Thyroid gland (tissue), 4 donors: ENCODE results near the gene PLCD1. TPM values are rescaled to one million over a fixed set of nuclear protein-coding genes. Genes with fewer than 3 reads are reported as not detected.
A peak's percentile ranks its signal among the peaks of the same experiment; 100 is the strongest.

Experiments used
- DNase-seq, 2 donors: peaks; one replicate each; pipeline ENCODE4 v3.0.0-alpha.2; 2019
- H3K27ac ChIP-seq, 3 donors: fragments of 200-600 bp; sonication (generic); 1 replicate in 2 of 3; 2 replicates in 1 of 3; pipeline ENCODE4 v1.5.1; 2016 to 2019; ENCODE audit warnings: mild to moderate bottlenecking in 1 of 3, moderate library complexity in 1 of 3
- H3K27me3 ChIP-seq: fragments of 200-600 bp; sonication (generic); one replicate; pipeline ENCODE4 v1.5.1; 2019
- H3K36me3 ChIP-seq, 2 donors: fragments of 200-600 bp; sonication (generic); one replicate each; pipeline ENCODE4 v1.5.1; 2016 to 2019
- H3K4me1 ChIP-seq, 2 donors: fragments of 200-600 bp; sonication (generic); one replicate each; pipeline ENCODE4 v1.5.1; 2017 to 2019
- H3K4me3 ChIP-seq, 3 donors: fragments of 200-600 bp; sonication (generic); replicated peaks in 1 of 3; 1 replicate in 2 of 3; 2 replicates in 1 of 3; pipeline ENCODE4 v1.5.1; 2016; ENCODE audit warnings: mild to moderate bottlenecking in 1 of 3
- H3K9me3 ChIP-seq: fragments of 200-600 bp; sonication (generic); one replicate; pipeline ENCODE4 v1.5.1; 2017
- CTCF ChIP-seq, 6 experiments: fragments of 200-600 bp in 3 of 6; fragments of 450-650 bp in 3 of 6; sonication (generic) in 3 of 6; IDR thresholded peaks; one replicate each; pipeline ENCODE4 v1.5.1; 2016 to 2019; ENCODE audit warnings: antibody characterized with exemption in 6 of 6, mild to moderate bottlenecking in 2 of 6, inconsistent platforms in 1 of 6, moderate library complexity in 1 of 6
- POLR2A ChIP-seq, 2 donors: fragments of 450-650 bp; IDR thresholded peaks; one replicate each; pipeline ENCODE4 v1.6.1; 2017; ENCODE audit warnings: antibody characterized with exemption in 2 of 2, mild to moderate bottlenecking in 2 of 2, moderate library complexity in 1 of 2
- WGBS, 2 donors: methylation state at CpG; one replicate each; pipeline ENCODE4 v1.1.5; 2017; 5-methylcytosine and 5-hydroxymethylcytosine counted together
- intact Hi-C: fragments of 100-400 bp; cut with DNase I; formaldehyde crosslinking; loops from one replicate; pipeline ENCODE4 v1.15.1; 2023
- total RNA-seq, 4 donors: library from RNA; depleted of rRNA; stranded (reverse); fragments of >200 nt; gene quantifications; one replicate each; pipeline ENCODE4 v1.2.3, GENCODE V29; 2016

The PLCD1 gene
- total RNA-seq, 4 donors from 2014 or later, result 13.8 to 19.9 (median 16.0) TPM

DNA sequence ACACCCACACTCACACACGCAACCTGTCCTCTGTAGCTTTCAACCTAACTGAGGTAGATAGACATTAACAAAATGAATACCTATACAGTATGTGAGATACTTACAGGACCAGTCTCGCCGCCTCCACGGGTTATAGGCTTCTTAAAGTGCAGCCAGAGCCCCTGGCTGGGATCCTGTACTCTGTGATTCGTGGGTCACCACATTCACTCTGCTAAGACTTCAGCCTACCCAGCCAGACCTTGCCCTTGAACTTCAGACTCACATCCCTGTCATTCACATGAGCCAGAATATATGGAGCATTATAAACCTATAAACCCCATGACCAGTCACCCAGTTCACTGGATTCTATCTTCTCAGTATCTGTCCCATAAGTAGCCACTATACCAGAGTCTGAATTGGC is 11.0 kb upstream of the PLCD1 start:
- TF ChIP-seq CTCF (IDR thresholded peaks at IDR 0.05), result no peak
- no peak for TF ChIP-seq POLR2A (IDR thresholded peaks at IDR 0.05)
- H3K27me3 ChIP-seq, result no peaks in the 10 kb centered on the region
- H3K4me1 ChIP-seq, result peaks cover 0 to 12% of the 10 kb centered on the region in 2 donors
- WGBS, 2 donors, result 91% methylated on average over 5 of the region's 5 CpGs
- intact Hi-C loops, result no loop called here
- H3K36me3 ChIP-seq, result no peaks in the 10 kb centered on the region
- no peak overlapping the region for H3K27ac ChIP-seq
- H3K9me3 ChIP-seq, result no peaks in the 10 kb centered on the region
- H3K4me3 ChIP-seq, result no peak overlapping the region
- no peak for DNase-seq

GRCh38 chr3:38039899-38040261 is 10.4 kb upstream of the PLCD1 start:
- peak overlapping the region in 1 of 3 donors; percentile 26 for H3K4me3 ChIP-seq
- no peak for TF ChIP-seq CTCF (IDR thresholded peaks at IDR 0.05)
- no peak for TF ChIP-seq POLR2A (IDR thresholded peaks at IDR 0.05)
- no peaks in the 10 kb centered on the region for H3K9me3 ChIP-seq
- peak; percentile 30 to 45 for DNase-seq
- intact Hi-C loops, result no loop called here
- no peaks in the 10 kb centered on the region for H3K36me3 ChIP-seq
- peaks cover 0 to 12% of the 10 kb centered on the region in 2 donors for H3K4me1 ChIP-seq
- H3K27me3 ChIP-seq, result no peaks in the 10 kb centered on the region
- H3K27ac ChIP-seq, result no peak overlapping the region
- WGBS, 2 donors, result 47 to 52% methylated on average over 11 of the region's 11 CpGs

GRCh38 chr3:38039101-38039898 is 9.9 kb upstream of the PLCD1 start, which contains the start of gene DLEC1:
Gene DLEC1 (plus strand): TSS chr3:38039208. CDS start chr3:38039226, 18 bp downstream.
- Histone ChIP-seq H3K27me3 (no peaks in the 10 kb centered on the region), H3K27ac (no peak within 1 kb of the TSS), H3K4me3 (peak within 1 kb of the TSS in 2 of 3 donors; percentile 26 to 31), H3K4me1 (peaks cover 0 to 12% of the 10 kb centered on the region in 2 donors), H3K36me3 (no peaks in the 10 kb centered on the region), H3K9me3 (no peaks in the 10 kb centered on the region)
- TF ChIP-seq POLR2A (IDR thresholded peaks at IDR 0.05) (no peak), CTCF (IDR thresholded peaks at IDR 0.05) (no peak)
- WGBS, 2 donors, result 6 to 15% methylated on average over 32 to 35 of the region's 67 CpGs
- peak; percentile 55 to 59 for DNase-seq
- intact Hi-C loops, result no loop called here

- TF ChIP-seq CTCF (IDR thresholded peaks at IDR 0.05) (no peak), POLR2A (IDR thresholded peaks at IDR 0.05) (no peak)
- WGBS, 2 donors, result 89 to 92% methylated on average over 5 of the region's 5 CpGs
- no peak overlapping the region for H3K27ac ChIP-seq
- intact Hi-C loops, result no loop called here
- H3K9me3 ChIP-seq, result no peaks in the 10 kb centered on the region
- no peaks in the 10 kb centered on the region for H3K27me3 ChIP-seq
- H3K4me3 ChIP-seq, result no peak overlapping the region
- DNase-seq, result no peak
- no peaks in the 10 kb centered on the region for H3K36me3 ChIP-seq
- peaks cover 0 to 12% of the 10 kb centered on the region in 2 donors for H3K4me1 ChIP-seq
Measured at GRCh38 chr3:38038447-38038911, 9.0 kb upstream of the PLCD1 start.

- WGBS, 2 donors, result 77 to 86% methylated on average over 3 of the region's 3 CpGs
- Histone ChIP-seq H3K27me3 (no peaks in the 10 kb centered on the region), H3K9me3 (no peaks in the 10 kb centered on the region), H3K27ac (no peak overlapping the region), H3K4me1 (peaks cover under 1 to 12% of the 10 kb centered on the region in 2 donors), H3K4me3 (no peak overlapping the region), H3K36me3 (no peaks in the 10 kb centered on the region)
- no peak for TF ChIP-seq CTCF (IDR thresholded peaks at IDR 0.05)
- no peak for TF ChIP-seq POLR2A (IDR thresholded peaks at IDR 0.05)
- DNase-seq, result no peak
- intact Hi-C loops, result no loop called here
Measured at GRCh38 chr3:38036906-38037305, 7.5 kb upstream of the PLCD1 start.
